Neural cell (in vitro differentiated cells): ENCODE measurements around the gene PTPN1. TPM values are rescaled to one million over a fixed set of nuclear protein-coding genes. Genes with fewer than 3 reads are reported as not detected.

Source experiments
- H2AFZ ChIP-seq: fragments of 200-600, 300-800 bp; sonication (generic), shearing (Covaris generic); 2 replicates; pipeline ENCODE4 v1.6.0; 2014; ENCODE audit warnings: low read depth, mild to moderate bottlenecking, antibody characterized with exemption, low read length, moderate library complexity
- H3F3A ChIP-seq: fragments of 200-600 bp; shearing (Covaris generic); 2 replicates; pipeline ENCODE4 v1.6.1; 2016; ENCODE audit warnings: mild to moderate bottlenecking, moderate library complexity, mixed read lengths, antibody characterized with exemption, low read length; ENCODE audit not compliant: insufficient read depth, poor library complexity, severe bottlenecking
- H3K27ac ChIP-seq: fragments of 200-600, 300-800 bp; sonication (generic), shearing (Covaris generic); 2 replicates; pipeline ENCODE4 v1.5.1; 2014; ENCODE audit warnings: mild to moderate bottlenecking, low read length, moderate library complexity
- H3K27me3 ChIP-seq: fragments of 300-800, 200-600 bp; sonication (generic), shearing (Covaris generic); 2 replicates; pipeline ENCODE4 v1.6.0; 2014; ENCODE audit warnings: mild to moderate bottlenecking, low read depth, low read length, moderate library complexity; ENCODE audit not compliant: insufficient read depth
- H3K36me3 ChIP-seq: fragments of 300-800, 200-600 bp; sonication (generic), shearing (Covaris generic); 2 replicates; pipeline ENCODE4 v1.5.1; 2014; ENCODE audit warnings: mild to moderate bottlenecking, antibody characterized with exemption, low read length, moderate library complexity; ENCODE audit not compliant: insufficient read depth
- H3K4me2 ChIP-seq: fragments of 300-800, 200-600 bp; sonication (generic), shearing (Covaris generic); 2 replicates; pipeline ENCODE4 v1.6.0; 2014; ENCODE audit warnings: mild to moderate bottlenecking, low read length
- H3K4me3 ChIP-seq: fragments of 300-800, 200-600 bp; sonication (generic), shearing (Covaris generic); 2 replicates; pipeline ENCODE4 v1.5.1; 2014; ENCODE audit warnings: mild to moderate bottlenecking, low read length, moderate library complexity
- H3K79me2 ChIP-seq: fragments of 200-600 bp; shearing (Covaris generic); replicated peaks from 2 replicates; pipeline ENCODE4 v1.6.0; 2014; ENCODE audit warnings: mild to moderate bottlenecking, low read length, moderate library complexity; ENCODE audit not compliant: insufficient read depth
- H3K9ac ChIP-seq: fragments of 300-800, 200-600 bp; sonication (generic), shearing (Covaris generic); 2 replicates; pipeline ENCODE4 v1.6.1; 2016; ENCODE audit warnings: mild to moderate bottlenecking, low read length, mixed read lengths
- H3K9me2 ChIP-seq: fragments of 200-600 bp; shearing (Covaris generic); 2 replicates; pipeline ENCODE4 v1.6.1; 2016; ENCODE audit warnings: mild to moderate bottlenecking, low read length, mixed read lengths; ENCODE audit not compliant: insufficient read depth
- H3K9me3 ChIP-seq: fragments of 200-600, 300-800 bp; sonication (generic), shearing (Covaris generic); 2 replicates; pipeline ENCODE4 v1.6.1; 2016; ENCODE audit warnings: mild to moderate bottlenecking, mixed run types, low read length, moderate library complexity, mixed read lengths
- H4K20me1 ChIP-seq: fragments of 200-600 bp; shearing (Covaris generic); 2 replicates; pipeline ENCODE4 v1.6.1; 2016; ENCODE audit warnings: mild to moderate bottlenecking, mixed run types; ENCODE audit not compliant: insufficient read depth
- CTCF ChIP-seq: fragments of 450-650 bp; IDR thresholded peaks from 2 replicates; pipeline ENCODE4 v1.5.1; 2014; ENCODE audit warnings: antibody characterized with exemption, mild to moderate bottlenecking, moderate library complexity; ENCODE audit not compliant: poor library complexity, severe bottlenecking
- EP300 ChIP-seq: fragments of 450-650 bp; conservative IDR thresholded peaks from 2 replicates; pipeline ENCODE4 v1.6.1; 2014; ENCODE audit warnings: antibody characterized with exemption, mild to moderate bottlenecking, moderate library complexity; ENCODE audit not compliant: poor library complexity, severe bottlenecking
- EZH2 ChIP-seq: fragments of 200-600, 300-800 bp; shearing (Covaris generic), sonication (generic); IDR thresholded peaks from 2 replicates; pipeline ENCODE4 v1.6.1; 2014; ENCODE audit warnings: antibody characterized with exemption, low read length, borderline replicate concordance, mild to moderate bottlenecking; ENCODE audit not compliant: insufficient read depth, poor library complexity, severe bottlenecking
- MXI1 ChIP-seq: fragments of 450-650 bp; conservative IDR thresholded peaks from 2 replicates; pipeline ENCODE4 v1.6.1; 2014; ENCODE audit warnings: antibody characterized with exemption, mild to moderate bottlenecking; ENCODE audit not compliant: poor library complexity, severe bottlenecking
- POLR2AphosphoS5 ChIP-seq: IDR thresholded peaks from 2 replicates; pipeline ENCODE4 v1.6.1; 2012
- RAD21 ChIP-seq: fragments of 450-650 bp; conservative IDR thresholded peaks from 2 replicates; pipeline ENCODE4 v1.6.1; 2014; ENCODE audit warnings: antibody characterized with exemption, mild to moderate bottlenecking, moderate library complexity
- REST ChIP-seq: IDR thresholded peaks from 2 replicates; pipeline ENCODE4 v1.6.1; 2012; ENCODE audit warnings: borderline replicate concordance
- SMC3 ChIP-seq: fragments of 450-650 bp; conservative IDR thresholded peaks from 2 replicates; pipeline ENCODE4 v1.6.1; 2014; ENCODE audit warnings: antibody characterized with exemption, mild to moderate bottlenecking, moderate library complexity; ENCODE audit not compliant: poor library complexity
- TAF1 ChIP-seq: IDR thresholded peaks from 2 replicates; pipeline ENCODE4 v1.6.1; 2012; ENCODE audit warnings: low read depth
- polyA plus RNA-seq: library from polyadenylated mRNA; depleted of rRNA; stranded (reverse); fragments of >200 nt; gene quantifications from 2 replicates; pipeline ENCODE4 v1.2.3, GENCODE V29; 2014

PTPN1 gene
- polyA plus RNA-seq, 1 donor from 2014 or later, result 48.1 TPM

GRCh38 chr20:50607436-50607835 is 97.3 kb downstream of the PTPN1 start:
- Histone ChIP-seq H3K9me2 (no peaks in the 10 kb centered on the region), H3K9ac (no peak overlapping the region), H2AFZ (no peak overlapping the region), H3K4me2 (no peak overlapping the region), H3K36me3 (no peaks in the 10 kb centered on the region), H3K4me3 (no peak overlapping the region), H3K79me2 (no peaks in the 10 kb centered on the region), H4K20me1 (no peaks in the 10 kb centered on the region), H3K9me3 (no peaks in the 10 kb centered on the region), H3K27ac (no peak overlapping the region), H3K27me3 (no peaks in the 10 kb centered on the region), H3F3A (no peaks in the 10 kb centered on the region)
- TF ChIP-seq SMC3 (no peak), EZH2 (no peak), RAD21 (no peak), TAF1 (no peak)

GRCh38 chr20:50607850-50608749 is 97.9 kb downstream of the PTPN1 start:
- H3K4me2 ChIP-seq, result no peak overlapping the region
- H2AFZ ChIP-seq, result no peak overlapping the region
- H3K27ac ChIP-seq, result no peak overlapping the region

GRCh38 chr20:50608750-50609104 is 98.5 kb downstream of the PTPN1 start:
- Histone ChIP-seq H4K20me1 (no peaks in the 10 kb centered on the region), H3K27me3 (no peaks in the 10 kb centered on the region), H3F3A (no peaks in the 10 kb centered on the region), H2AFZ (no peak overlapping the region), H3K9ac (no peak overlapping the region), H3K9me3 (no peaks in the 10 kb centered on the region), H3K9me2 (no peaks in the 10 kb centered on the region), H3K36me3 (no peaks in the 10 kb centered on the region), H3K79me2 (no peaks in the 10 kb centered on the region), H3K4me3 (no peak overlapping the region), H3K4me2 (no peak overlapping the region), H3K27ac (no peak overlapping the region)
- TF ChIP-seq EZH2, result no peak
- no peak for TF ChIP-seq CTCF
- no peak for TF ChIP-seq MXI1
- no peak for TF ChIP-seq EP300
- TF ChIP-seq TAF1, result no peak
- no peak for TF ChIP-seq SMC3
- no peak for TF ChIP-seq RAD21
- no peak for TF ChIP-seq REST
- no peak for TF ChIP-seq POLR2AphosphoS5

More at GRCh38 chr20:50607850-50608749, 97.9 kb downstream of the PTPN1 start:
- Histone ChIP-seq H3K36me3 (no peaks in the 10 kb centered on the region), H4K20me1 (no peaks in the 10 kb centered on the region), H3K4me3 (no peak overlapping the region), H3K27me3 (no peaks in the 10 kb centered on the region), H3F3A (no peaks in the 10 kb centered on the region), H3K9me3 (no peaks in the 10 kb centered on the region), H3K9me2 (no peaks in the 10 kb centered on the region), H3K79me2 (no peaks in the 10 kb centered on the region), H3K9ac (no peak overlapping the region)
- no peak for TF ChIP-seq CTCF
- TF ChIP-seq TAF1, result no peak
